CD4-positive, alpha-beta T cell treated with Interleukin-6 for 4 hours (primary cell): ENCODE measurements around the gene CACNA1F.
A peak's percentile ranks its signal among the peaks of the same experiment; 100 is the strongest.

ENCODE experiments used
- DNase-seq: peaks from one replicate; pipeline ENCODE4 v3.0.0-alpha.2; 2020; ENCODE audit warnings: mixed read lengths

Gene CACNA1F

DNA sequence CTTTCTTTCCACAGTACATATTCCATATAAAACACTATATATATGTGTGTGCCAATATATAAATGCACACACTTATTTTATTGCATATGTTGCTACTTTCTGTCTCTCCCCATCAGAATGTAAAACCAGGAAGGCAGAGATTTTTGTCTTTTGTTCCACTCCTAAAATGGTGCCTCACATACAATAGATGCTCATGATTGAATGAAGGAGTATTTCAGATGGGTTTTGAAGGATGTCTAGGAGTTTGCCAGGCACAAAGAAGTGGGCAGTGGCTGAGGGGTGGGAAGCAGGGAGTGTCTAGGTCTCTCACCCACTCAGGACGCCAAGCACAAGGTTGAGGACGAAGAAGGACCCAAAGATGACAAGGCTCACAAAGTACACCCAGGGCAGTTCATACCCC lies 5.4 kb downstream of the CACNA1F start:
- no peak for DNase-seq

DNA sequence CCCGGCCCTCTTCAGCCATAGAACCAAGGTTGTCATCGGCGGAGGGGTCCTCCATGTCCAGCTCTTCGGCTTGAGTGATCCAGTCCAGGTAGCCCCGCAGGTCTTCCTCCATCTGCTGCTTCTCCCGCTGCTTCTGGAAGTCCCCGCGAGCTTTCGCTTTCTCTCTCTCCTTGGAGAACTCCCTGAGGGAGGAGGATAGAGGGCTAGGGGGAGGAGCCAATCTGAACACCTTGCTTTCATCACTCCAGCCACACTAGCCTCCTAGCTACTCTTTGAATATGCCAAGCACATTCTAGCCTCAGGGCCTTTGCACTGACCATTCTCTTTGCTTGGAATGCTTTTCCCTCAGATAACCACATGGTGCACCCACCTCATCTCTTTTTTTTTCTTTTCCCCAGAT lies 6.2 kb downstream of the CACNA1F start:
- DNase-seq, result no peak

GRCh38 chrX:49225858-49226257 lies 7.3 kb downstream of the CACNA1F start:
- no peak for DNase-seq

- no peak for DNase-seq
Observed at GRCh38 chrX:49221868-49222267, 11.3 kb downstream of the CACNA1F start.

- DNase-seq, result no peak
Observed at GRCh38 chrX:49220100-49220499, 13.0 kb downstream of the CACNA1F start.

- DNase-seq, result no peak
Observed at GRCh38 chrX:49214996-49215526, 18.1 kb downstream of the CACNA1F start.

DNA sequence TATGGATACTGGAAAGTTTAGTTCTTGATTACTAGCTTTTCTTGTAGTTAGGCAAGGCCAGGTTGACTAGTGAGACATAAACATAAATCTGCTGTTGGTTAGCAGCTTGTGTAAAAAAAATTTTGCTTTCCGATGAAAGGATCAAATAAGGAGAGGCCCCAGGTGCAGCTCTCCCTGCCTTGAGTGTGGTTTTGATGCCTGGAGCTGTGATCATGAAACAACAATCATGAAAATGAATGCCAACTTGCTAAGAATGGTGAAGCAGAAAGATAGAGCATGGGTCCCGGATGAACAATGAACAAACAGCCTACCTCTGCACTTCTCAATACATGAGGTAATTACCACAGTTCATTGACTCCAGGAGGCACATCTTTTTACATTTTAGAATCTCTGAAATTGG lies 18.7 kb downstream of the CACNA1F start:
- DNase-seq, result no peak

- no peak for DNase-seq
Observed at GRCh38 chrX:49212861-49213260, 20.3 kb downstream of the CACNA1F start.

- no peak for DNase-seq
Observed at GRCh38 chrX:49212209-49212608, 20.9 kb downstream of the CACNA1F start.

DNA sequence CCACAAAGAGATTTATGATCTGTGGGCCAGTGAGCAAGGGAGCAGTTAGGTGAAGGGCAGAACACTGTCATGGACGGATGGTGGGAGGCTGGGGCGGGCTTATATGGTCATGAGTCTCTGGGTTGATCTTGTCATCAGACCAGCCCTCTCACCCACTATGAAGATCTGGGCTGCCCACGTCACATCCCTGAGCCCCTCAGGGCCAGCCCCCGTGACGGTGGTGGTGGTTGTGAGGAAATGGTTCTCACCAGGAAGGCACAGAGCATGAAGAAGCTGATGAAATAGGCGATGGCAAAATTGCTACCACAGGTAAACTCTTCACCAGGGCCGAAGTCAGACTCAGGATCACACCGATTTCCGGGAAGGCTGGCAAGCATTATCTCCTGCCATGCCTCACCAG lies 22.1 kb downstream of the CACNA1F start:
- DNase-seq, result no peak

DNA sequence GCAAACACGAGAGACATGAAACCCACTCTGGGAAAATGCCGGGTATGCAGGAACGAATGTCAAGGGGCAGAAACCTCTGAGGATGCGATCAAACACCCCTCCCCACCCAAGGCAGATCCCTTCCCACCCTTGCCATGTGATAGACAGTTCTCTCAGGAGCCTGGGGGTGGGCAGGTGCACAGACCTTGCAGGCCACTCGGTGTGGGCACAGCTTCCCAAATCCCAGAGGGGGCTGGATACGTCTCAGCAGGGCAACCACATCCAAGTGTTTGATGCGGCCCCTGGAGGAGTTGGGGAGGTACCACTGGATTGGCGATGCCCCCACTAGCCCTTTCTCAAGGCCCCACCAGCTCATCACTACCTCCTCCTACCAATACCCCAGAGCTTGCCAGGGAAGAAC lies 22.7 kb downstream of the CACNA1F start:
- no peak for DNase-seq

- no peak for DNase-seq
Observed at GRCh38 chrX:49209434-49210251, 23.5 kb downstream of the CACNA1F start.

- no peak for DNase-seq
Observed at GRCh38 chrX:49208399-49208798, 24.7 kb downstream of the CACNA1F start.

GRCh38 chrX:49206543-49206942 lies 26.6 kb downstream of the CACNA1F start:
- no peak for DNase-seq

GRCh38 chrX:49205443-49205842 lies 27.7 kb downstream of the CACNA1F start:
- DNase-seq, result no peak

GRCh38 chrX:49204709-49205108 lies 28.4 kb downstream of the CACNA1F start:
- no peak for DNase-seq

DNA sequence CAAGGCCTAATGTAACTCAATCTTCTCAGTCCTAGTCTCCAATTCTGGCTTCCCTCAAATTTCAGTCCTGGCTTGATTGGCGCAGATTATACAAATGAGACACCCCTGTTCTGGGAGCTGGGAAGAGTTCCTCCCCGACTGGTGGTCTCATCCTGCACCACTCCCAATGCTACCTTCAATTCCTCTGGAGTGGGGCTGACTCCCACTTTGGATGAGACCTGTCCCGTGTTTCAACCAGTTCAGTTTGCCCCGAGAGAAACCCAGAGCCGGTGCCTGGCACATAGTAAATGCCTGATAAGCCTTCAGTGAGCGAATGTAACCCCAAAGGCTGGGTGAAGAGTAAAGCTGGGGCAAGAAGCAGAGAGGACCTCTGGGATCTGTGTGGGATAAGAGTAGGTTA lies 29.1 kb downstream of the CACNA1F start:
- no peak for DNase-seq

GRCh38 chrX:49203536-49203935 lies 29.6 kb downstream of the CACNA1F start:
- DNase-seq, result no peak

GRCh38 chrX:49202022-49202421 lies 31.1 kb downstream of the CACNA1F start:
- DNase-seq, result no peak

DNA sequence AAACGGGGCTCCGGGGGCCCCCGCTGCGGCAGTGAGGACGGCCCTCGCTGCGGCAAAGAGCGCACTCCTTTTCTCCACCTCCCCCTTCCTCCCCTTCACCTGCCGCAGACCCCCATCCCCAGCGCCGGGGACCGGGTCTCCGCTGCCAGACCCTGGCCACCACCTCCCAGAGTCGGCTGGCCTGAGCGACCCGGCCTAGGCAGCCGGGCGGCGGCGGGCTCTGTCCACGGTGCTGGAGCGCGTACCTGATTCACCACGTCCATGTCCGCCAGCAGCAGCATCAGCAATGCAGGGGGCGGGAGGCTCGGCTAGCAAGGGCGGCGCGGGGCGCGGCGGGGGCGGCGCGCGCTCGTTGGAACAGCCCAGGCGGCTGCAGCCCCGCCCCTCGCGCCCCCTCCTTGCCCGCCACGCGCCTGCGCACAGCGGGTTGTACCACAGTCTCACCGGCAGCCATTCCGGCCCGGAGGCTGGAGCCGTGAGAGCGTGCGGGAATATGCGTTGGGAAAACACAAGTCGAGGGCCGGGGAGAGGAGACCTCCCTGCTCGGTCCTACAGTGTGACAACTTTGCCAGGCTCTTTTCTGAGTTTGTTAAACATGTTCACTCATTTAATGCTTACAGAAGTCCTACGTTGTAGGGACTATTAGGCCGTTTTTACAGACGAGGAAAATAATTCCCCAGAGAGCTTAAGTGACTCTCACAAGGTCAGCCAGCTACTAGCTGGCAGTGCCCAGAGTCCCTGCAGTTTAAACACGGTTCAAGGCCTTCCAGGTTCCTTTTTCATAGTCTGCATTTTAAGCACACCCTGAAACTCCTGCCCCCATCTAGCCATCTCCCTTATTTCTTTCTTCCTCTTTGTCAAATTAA lies 33.0 kb downstream of the CACNA1F start, which contains the start of gene SYP:
TSS of gene SYP (minus strand) at position 288 of the 866 bp plus-strand sequence. CDS start at position 281, 7 bp downstream.
- peak; percentile 90 for DNase-seq

- no peak for DNase-seq
Observed at GRCh38 chrX:49199315-49199595, 33.9 kb downstream of the CACNA1F start.

DNA sequence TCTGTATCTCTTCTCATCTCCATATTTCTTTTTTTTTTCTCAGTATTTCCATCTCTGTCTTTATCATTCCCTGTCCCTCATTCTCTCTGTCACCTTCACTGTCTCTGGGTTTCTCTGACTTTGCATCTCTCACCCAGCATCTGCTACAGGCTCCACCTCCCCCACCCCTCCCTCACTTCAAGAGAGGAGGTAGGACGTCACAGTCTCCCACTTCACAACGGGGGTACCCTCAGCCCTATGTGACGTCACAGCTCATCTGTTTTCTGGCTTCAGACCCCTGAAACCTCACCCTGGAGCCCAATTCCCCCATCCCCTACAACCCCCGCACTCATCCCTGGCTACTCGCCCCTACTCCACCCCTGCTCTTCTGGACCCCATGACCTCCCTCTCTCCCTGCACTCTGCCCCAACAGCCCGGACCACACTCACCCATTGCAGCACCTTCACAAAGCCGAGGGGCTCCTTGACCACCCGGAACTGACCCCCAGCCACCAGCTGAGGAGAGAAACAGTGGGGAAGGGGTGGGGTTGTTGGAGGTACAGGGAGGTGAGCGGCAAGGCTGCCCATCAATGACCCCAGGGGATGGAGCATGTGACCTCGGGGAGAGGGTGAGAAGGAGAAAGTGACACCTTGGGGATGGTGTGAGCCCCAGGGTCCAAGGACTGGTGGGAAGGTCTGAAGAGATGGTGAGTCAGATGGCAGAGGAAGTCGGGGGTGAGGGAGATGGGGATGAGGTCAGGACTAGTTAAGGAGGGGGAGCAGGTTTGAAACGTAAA lies 34.4 kb downstream of the CACNA1F start:
- DNase-seq, result no peak

- no peak for DNase-seq
Observed at GRCh38 chrX:49197543-49198087, 35.5 kb downstream of the CACNA1F start.
